NT2/D1 (cell line): ENCODE data around the gene TMEM131L.
"Not testable (repeated sequence)": the region's sequence is repeated elsewhere in the genome, so short reads cannot be mapped to it uniquely, and the experiment has no call there.

Source experiments
- DNase-seq: peaks from one replicate; pipeline ENCODE4 v3.0.0-alpha.2; 2011; ENCODE audit warnings: low read depth, low spot score
- H3K27me3 ChIP-seq: 2 replicates; pipeline ENCODE4 v1.6.0; 2011; ENCODE audit warnings: mild to moderate bottlenecking; ENCODE audit not compliant: insufficient read length, insufficient read depth
- H3K36me3 ChIP-seq: 2 replicates; pipeline ENCODE4 v1.6.1; 2011; ENCODE audit warnings: mild to moderate bottlenecking, low read length, mixed read lengths; ENCODE audit not compliant: insufficient read depth, insufficient read length
- H3K4me1 ChIP-seq: 2 replicates; pipeline ENCODE4 v1.5.1; 2011; ENCODE audit not compliant: insufficient read depth, insufficient read length
- H3K4me3 ChIP-seq: 2 replicates; pipeline ENCODE4 v1.5.1; 2011; ENCODE audit warnings: low read depth; ENCODE audit not compliant: insufficient read length
- H3K9ac ChIP-seq: 2 replicates; pipeline ENCODE4 v1.6.0; 2011; ENCODE audit warnings: low read depth; ENCODE audit not compliant: insufficient read length
- H3K9me3 ChIP-seq: 2 replicates; pipeline ENCODE4 v1.5.1; 2011; ENCODE audit warnings: mild to moderate bottlenecking, low read length; ENCODE audit not compliant: insufficient read depth
- SUZ12 ChIP-seq: IDR thresholded peaks from 2 replicates; pipeline ENCODE4 v1.6.1; 2011; ENCODE audit not compliant: insufficient read length, insufficient read depth; ENCODE audit errors: extremely low read depth
- YY1 ChIP-seq: IDR thresholded peaks from 2 replicates; pipeline ENCODE4 v1.6.1; 2011; ENCODE audit not compliant: insufficient read length, insufficient read depth
- ZNF274 ChIP-seq: IDR thresholded peaks from 2 replicates; pipeline ENCODE4 v1.6.1; 2011; ENCODE audit warnings: mild to moderate bottlenecking, low read depth, low read length

Gene TMEM131L

DNA sequence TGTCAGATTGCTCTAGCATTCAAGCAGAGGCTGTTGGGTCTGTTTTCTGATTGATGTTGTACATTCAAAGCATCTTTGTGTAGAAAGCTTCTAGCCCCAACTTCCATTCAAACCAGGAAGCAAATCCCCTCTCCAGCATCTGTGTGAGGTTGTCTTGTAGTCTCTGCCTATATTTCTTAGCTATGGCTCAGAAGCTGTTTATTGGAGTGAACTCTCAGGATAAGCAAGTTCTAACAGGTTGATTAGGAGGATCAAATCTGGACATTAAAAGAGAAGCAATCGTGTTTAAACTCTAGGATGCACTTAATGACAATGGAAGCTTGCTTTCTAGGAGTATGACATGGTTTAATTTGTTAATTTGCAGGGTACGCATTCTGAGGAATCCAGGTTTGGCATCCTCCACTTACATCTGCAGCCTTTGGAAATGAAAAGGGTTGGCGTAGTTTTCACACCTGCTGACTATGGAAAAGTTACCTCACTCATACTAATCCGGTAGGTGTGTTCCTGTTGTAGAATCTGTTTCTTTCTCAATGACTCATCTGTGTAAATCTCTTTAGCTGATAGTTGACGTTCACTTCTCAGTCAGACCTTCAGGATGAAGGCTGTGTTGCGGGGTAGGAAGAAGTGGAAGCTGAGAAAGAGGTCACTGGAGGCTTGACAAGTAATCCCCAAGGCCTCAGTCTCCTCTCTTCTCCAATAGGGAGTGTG, 129.9 kb downstream of the TMEM131L start:
- no peaks in the 10 kb centered on the region for H3K4me1 ChIP-seq
- no peak for DNase-seq
- H3K9ac ChIP-seq, result no peak overlapping the region
- no peaks in the 10 kb centered on the region for H3K27me3 ChIP-seq
- peaks cover 55% of the 10 kb centered on the region for H3K36me3 ChIP-seq
- TF ChIP-seq YY1 (no peak), ZNF274 (no peak), SUZ12 (no peak)
- H3K4me3 ChIP-seq, result no peak overlapping the region
- H3K9me3 ChIP-seq, result no peaks in the 10 kb centered on the region

DNA sequence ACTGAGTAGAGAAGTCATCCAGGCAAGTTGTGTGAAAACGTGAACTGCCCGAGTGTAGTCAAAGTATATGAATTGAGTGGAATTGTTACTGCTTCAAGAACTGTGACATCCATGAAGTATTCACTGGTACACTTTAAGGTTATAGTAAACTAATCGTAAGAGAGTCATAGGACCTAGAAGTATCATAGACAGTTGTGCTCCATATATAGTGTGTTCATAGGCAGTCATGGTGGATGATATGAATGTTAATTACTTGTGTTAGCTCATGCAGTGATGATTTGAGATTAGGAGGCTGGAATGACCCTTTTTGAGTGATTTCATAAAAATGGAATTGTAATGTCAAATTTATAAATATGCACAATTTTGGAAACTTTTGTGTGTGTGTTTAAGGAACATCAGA, 136.6 kb downstream of the TMEM131L start:
- no peak for DNase-seq
- no peak overlapping the region for H3K4me3 ChIP-seq
- H3K9me3 ChIP-seq, result no peaks in the 10 kb centered on the region
- no peaks in the 10 kb centered on the region for H3K4me1 ChIP-seq
- H3K9ac ChIP-seq, result no peak overlapping the region
- no peaks in the 10 kb centered on the region for H3K27me3 ChIP-seq
- peaks cover 68% of the 10 kb centered on the region for H3K36me3 ChIP-seq
- TF ChIP-seq ZNF274 (no peak), SUZ12 (no peak), YY1 (no peak)

DNA sequence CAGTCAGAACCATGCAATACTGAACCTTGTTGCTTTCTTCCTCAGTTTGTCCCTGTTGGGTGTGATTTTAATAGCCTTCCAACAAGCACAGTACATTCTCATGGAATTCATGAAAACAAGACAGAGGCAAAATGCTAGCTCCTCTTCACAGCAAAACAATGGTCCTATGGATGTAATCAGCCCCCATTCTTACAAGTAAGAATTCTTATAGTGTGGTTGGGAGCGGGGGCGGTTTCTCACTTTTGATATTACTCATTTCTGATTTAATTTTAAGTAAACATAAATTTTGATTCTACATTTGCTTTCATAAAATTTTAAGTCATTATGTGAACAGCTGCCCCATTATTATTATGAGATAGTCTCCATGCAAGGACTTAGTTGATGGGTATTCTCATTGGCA, 137.1 kb downstream of the TMEM131L start:
- Histone ChIP-seq H3K9ac (no peak overlapping the region), H3K36me3 (peaks cover 64% of the 10 kb centered on the region), H3K4me3 (no peak overlapping the region), H3K27me3 (no peaks in the 10 kb centered on the region), H3K4me1 (no peaks in the 10 kb centered on the region), H3K9me3 (no peaks in the 10 kb centered on the region)
- no peak for DNase-seq
- TF ChIP-seq YY1, result no peak
- no peak for TF ChIP-seq ZNF274
- TF ChIP-seq SUZ12, result no peak

DNA sequence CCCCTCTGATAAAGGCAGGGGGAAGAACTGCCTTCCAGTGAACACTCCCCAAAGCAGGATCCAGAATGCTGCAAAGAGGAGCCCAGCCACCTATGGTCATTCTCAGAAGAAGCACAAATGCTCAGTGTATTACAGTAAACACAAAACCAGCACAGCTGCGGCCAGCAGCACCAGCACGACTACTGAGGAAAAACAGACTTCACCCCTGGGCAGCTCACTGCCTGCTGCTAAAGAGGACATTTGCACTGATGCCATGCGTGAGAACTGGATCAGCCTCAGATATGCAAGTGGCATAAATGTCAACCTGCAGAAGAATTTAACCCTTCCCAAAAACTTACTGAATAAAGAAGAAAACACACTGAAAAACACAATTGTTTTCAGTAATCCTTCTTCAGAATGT, 137.7 kb downstream of the TMEM131L start:
- H3K4me1 ChIP-seq, result no peaks in the 10 kb centered on the region
- no peak overlapping the region for H3K4me3 ChIP-seq
- no peak for TF ChIP-seq SUZ12
- TF ChIP-seq YY1, result no peak
- TF ChIP-seq ZNF274, result no peak
- peaks cover 59% of the 10 kb centered on the region for H3K36me3 ChIP-seq
- H3K9me3 ChIP-seq, result no peaks in the 10 kb centered on the region
- no peak overlapping the region for H3K9ac ChIP-seq
- no peak for DNase-seq
- H3K27me3 ChIP-seq, result no peaks in the 10 kb centered on the region

DNA sequence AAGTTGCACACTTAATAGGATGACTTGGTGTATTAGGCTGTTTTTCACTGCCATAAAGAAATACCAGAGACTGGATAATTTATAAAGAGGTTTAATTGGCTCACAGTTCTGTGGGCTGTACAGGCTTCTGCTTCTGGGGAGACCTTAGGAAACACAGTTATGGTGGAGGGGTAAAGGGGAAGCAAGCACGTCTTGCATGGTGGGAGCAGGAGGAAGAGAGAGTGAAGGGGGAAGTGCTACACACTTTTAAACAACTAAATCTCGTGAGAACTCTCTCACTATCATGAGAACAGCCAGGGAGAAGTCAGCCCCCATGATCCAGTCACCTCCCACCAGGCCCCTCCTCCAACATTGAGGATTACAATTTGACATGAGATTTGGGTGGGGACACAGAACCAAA, 142.9 kb downstream of the TMEM131L start:
- DNase-seq, H3K9me3 ChIP-seq, H3K4me3 ChIP-seq, H3K4me1 ChIP-seq, H3K27me3 ChIP-seq, H3K9ac ChIP-seq: not testable (repeated sequence)
- H3K36me3 ChIP-seq, result peaks cover 29% of the 10 kb centered on the region

DNA sequence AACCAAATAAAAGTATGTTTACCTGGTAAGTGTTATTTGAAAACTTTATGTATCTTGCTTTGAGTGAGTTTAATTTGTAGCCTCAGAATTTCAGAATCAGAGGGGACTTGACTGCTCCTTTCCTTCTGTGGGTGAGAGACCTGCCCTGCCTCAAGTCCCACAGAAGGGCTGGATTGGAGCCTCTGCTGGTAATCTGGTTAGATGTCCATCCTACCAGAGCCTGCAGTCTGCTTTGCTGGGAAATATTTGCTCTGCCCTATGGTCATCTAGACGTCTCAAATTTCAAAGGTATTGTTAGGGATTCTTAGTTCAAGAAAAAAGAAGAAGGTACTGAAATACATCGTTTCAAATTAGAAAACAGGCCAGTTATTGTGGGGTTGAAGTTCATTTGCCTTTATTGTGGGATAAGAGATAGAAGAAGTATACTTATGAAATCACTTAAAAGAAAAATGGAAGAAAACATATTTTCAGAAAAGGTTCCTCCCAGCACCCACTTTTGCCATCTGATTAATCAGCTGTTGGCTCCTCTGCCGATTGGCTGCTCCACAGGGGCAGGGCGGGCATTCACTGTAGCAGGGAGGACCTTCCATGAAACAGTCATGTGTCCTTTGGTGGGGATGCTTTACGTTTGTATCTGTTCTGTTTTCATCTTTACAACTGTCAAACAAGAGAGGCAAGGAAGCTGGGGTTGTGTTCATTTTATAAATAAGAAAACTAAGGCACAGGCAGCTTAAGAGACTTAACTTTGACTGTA, 144.6 kb downstream of the TMEM131L start:
- DNase-seq, result no peak
- no peaks in the 10 kb centered on the region for H3K27me3 ChIP-seq
- no peaks in the 10 kb centered on the region; the same call in 1 of the 2 replicates for H3K9me3 ChIP-seq
- TF ChIP-seq SUZ12 (no peak), YY1 (no peak), ZNF274 (no peak)
- H3K4me1 ChIP-seq, result no peaks in the 10 kb centered on the region
- H3K36me3 ChIP-seq, result peaks cover 28% of the 10 kb centered on the region
- no peak overlapping the region for H3K4me3 ChIP-seq
- no peak overlapping the region for H3K9ac ChIP-seq

DNA sequence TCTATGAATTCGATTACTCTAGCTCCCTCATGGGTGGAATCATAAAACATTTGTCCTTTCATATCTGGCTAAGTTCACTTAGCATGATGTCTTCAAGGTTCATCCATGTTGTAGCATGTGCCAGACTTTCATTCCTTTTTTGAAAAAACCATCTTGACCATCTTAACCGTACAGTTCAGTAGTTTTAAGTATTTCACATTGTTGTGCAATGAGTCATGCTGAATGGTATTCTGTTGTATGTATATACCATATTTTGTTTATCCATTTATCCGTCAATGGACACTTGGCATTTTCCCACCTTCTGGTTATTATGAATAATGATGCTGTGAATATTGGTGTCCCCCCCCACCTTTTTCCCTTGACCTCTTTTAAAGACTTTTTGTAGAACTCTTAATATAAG, 145.5 kb downstream of the TMEM131L start:
- Histone ChIP-seq H3K4me3 (no peak overlapping the region), H3K4me1 (no peaks in the 10 kb centered on the region), H3K36me3 (peaks cover 22% of the 10 kb centered on the region), H3K9me3 (peaks cover 7% of the 10 kb centered on the region; the same call in 1 of the 2 replicates), H3K27me3 (no peaks in the 10 kb centered on the region), H3K9ac (no peak overlapping the region)
- DNase-seq, result no peak
- TF ChIP-seq YY1, result no peak
- TF ChIP-seq ZNF274, result no peak
- TF ChIP-seq SUZ12, result no peak
